Stimulated activated CD8-positive, alpha-beta memory T cell treated with anti-CD3 and anti-CD28 coated beads, Interleukin-2, amount 100 ng/mL, for 1 hour (primary cell): ENCODE results near the gene AP3S2.
"Not testable (repeated sequence)": the region's sequence is repeated elsewhere in the genome, so short reads cannot be mapped to it uniquely, and the experiment has no call there.

Experiments used
- DNase-seq, 2 donors: peaks; one replicate each; pipeline ENCODE4 v3.0.0-alpha.2; 2020; ENCODE audit warnings: low read depth in 2 of 2

The AP3S2 gene

DNA sequence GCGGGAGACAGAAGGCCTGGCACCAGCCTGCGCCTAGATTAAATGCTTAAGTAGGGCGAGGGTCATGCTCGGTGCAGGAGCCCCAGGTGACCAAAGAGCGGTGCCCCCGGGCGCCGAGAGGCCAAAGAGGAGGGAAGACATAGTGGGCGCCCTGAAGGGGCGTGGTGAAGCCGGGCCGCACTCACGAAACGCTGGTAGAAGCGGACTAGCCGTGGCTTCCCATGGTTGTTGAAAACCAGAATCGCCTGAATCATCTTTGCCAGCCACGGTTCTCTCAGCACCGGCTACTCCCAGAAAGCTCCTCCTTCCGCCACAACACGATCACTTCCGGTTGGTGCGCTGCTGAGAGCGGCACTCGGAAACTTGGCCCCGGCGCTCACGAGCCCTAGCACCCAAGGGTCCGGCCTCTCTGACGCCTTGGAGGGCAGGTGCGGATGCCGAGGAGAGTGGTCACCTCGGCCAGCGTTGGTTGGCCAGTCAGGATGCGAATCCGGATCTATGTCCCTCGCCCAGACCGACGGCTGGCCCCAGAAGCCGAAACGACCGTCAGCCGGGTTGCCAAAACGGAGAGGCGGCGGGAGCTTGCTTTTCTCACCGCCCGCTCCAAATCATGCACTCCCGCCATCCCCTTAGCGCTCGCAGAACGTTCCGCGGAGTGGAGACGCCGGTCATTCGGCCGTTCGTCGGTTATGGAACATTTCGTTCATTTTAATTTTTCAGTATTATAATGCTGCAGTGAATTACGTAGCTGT lies at the start of gene AP3S2:
AP3S2 (minus strand) TSS at position 299 of the 752 bp plus-strand sequence; CDS start at position 254, 45 bp downstream.
- DNase-seq: peak; percentile 77 to 80

DNA sequence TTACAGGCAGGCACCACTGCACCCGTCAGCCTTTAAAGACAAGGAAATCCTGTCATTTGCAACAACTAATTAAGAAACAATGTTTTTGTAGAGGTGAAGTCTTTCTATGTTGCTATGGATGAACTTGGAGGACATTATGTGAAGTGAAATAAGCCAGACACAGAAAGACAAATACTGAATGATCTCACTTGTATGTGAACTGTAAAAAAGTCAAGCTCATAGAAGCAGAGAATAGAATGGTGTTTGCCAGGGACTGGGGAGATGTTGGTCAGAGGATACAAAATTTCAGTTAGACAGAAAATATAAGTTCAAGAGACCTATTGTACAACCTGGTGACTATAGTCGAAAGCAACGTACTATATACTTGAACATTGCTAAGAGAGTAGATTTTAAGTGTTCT lies 46.1 kb upstream of the AP3S2 start:
- no peak for DNase-seq

DNA sequence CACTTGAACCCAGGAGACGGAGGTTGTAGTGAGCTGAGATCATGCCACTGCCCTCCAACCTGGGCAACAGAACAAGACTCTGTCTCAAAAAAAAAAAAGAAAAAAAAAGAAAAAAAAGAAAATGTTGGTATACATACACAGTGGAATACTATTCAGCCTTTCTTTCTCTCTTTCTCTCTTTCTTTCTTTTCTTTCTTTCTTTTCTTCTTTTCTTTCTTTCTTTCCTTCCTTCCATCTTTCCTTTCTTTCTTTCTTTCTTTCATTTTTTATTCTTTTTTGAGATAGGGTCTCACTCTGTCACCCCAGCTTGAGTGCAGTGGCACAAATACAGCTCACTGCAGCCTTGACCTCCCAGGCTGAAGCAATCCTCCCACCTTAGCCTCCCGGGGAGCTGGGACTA lies 45.6 kb upstream of the AP3S2 start:
- DNase-seq: not testable (repeated sequence)

DNA sequence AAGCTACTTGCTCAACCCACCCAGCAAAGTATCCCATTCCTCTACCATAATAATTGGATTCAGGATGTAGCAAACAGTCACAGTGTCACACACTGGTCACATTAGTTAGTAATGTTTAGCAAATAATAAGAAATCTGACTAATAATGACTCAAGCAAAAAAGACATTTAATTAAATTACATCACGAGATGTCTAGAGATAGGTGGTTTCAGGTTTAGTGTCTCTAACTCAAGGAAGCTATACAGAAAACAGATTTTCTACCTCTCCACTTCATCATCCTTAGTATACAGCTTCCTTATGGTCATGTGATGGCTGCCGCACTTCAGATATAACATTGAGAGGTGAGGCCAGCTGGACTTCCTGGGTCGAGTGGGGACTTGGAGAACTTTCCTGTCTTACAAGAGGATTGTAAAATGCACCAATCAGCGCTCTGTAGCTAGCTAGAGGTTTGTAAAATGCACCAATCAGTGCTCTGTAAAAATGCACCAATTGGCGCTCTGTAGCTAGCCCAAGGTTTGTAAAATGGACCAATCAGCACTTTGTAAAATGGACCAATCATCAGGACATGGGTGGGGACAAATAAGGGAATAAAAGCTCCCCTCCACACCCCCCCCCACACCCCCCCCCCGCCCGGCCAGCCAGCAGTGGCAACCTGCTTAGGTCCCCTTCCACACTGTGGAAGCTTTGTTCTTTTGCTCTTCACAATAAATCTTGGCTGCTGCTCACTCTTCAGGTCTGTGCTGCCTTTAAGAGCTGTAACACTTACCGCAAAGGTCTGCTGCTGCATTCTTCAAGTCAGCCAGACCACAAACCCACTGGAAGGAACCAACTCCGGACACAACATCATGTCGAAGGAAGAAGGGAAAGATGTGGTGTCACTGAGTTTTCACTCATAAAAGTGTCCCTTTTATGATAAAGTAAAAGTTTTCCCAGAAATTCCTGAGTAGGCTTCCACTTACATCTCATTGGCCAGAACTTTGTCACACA lies 43.9 kb upstream of the AP3S2 start:
- DNase-seq: no peak

DNA sequence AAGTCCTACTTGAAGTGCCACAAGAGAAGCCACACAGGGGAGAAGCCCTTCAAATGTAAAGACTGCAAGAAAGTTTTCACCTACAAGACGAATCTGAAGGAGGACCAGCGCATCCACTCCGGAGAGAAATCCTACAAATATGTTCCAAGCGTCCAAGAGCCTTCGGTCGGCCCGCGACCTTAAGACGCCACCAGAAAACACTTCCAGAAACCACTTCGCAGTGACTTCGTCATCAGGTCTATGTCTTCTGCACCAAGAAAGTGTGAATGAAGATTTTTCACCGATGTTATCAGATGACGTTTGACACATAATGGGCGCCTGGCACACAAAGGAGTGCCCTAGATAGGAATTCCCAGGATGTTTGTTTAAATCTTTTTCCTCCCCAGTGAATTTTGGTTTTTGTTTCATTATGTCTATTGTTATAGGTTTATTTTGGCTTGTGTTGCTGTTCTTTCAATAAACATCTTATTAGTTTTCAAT lies 43.0 kb upstream of the AP3S2 start:
- DNase-seq: no peak

DNA sequence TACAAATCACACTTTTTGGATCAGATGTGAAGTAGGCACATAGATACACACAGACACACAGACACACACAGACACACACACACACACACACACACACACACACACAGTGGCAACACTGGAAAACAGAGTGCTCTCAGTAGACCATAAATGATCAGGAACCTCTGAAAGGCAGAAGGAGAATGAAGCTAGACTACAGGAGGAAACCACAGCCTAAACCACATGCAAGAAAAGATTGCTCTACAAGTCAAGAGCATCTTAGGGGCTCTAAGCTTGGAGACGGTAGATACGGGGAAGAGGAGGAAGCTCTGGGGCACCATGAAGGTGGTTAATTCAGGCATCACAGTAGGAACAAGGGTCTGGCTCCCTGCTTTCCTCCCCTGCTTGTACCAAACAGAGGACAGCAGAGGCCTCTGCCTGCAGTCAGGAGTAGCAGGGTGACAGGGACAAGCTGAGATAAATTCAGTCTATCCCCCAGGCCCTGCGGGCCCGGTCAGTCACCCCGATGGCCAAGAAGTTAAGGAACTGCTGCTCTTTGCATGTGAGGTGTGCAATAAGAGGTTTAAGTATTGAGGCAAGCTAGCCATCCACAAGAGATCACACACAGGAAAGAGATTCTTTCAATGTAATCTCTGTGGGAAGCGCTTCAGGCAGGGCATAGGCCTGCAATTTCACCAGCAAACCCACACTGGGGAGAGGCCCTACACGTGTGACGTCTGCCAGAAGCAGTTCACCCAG lies 42.4 kb upstream of the AP3S2 start:
- no peak for DNase-seq

DNA sequence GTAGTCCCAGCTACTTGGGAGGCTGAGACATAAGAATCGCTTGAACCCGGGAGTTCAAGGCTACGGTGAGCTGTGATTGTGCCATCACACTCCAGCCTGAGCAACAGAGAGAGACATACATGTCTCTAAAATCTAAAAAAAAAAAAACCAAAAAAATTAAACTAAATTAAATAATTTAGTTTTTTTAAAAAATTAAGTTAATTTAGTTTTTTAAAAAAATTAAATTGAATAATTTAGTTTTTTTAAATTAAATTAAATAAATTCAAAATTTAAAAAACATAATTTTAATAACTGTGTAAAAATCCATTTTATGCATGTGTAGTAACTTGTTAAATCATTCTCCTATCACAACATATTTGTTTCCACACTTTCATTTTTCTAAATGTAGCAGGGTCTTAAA lies 39.1 kb upstream of the AP3S2 start:
- no peak for DNase-seq

DNA sequence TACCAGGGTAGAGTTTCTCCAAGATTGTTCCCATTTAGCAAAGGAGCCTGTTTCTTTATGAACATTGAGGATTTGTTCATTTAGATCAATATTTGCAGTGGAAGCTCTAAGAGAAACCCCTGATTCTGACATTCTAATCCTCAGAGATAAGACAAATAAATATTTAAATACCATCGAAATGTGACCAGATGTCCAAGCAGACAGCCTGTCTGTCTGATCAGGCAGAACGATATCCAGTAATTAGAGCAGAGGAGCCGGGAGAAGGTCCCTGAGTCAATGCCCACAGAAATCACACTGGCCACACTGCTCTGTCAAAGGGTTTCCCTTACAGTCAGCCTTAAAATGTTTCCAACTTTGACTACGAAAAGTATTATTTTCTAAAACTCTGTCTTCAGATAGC lies 34.6 kb upstream of the AP3S2 start:
- no peak for DNase-seq

DNA sequence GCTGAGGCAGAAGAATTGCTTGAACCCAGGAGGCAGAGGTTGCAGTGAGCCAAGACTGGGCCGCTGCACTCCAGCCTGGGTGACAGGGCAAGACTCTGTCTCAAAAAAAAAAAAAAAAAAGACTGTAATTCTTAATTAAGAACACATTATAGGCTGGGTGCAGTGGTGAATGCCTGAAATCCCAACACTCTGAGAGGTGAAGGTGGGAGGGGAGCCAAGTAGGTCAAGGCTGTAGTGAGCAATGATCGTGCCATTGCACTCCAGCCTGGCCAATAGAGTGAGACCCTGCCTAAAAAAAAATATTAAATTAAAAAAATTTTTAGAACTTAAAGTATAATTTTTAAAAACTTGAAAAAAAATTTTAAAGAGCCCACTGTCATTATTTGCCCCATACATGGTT lies 32.4 kb upstream of the AP3S2 start:
- no peak for DNase-seq

DNA sequence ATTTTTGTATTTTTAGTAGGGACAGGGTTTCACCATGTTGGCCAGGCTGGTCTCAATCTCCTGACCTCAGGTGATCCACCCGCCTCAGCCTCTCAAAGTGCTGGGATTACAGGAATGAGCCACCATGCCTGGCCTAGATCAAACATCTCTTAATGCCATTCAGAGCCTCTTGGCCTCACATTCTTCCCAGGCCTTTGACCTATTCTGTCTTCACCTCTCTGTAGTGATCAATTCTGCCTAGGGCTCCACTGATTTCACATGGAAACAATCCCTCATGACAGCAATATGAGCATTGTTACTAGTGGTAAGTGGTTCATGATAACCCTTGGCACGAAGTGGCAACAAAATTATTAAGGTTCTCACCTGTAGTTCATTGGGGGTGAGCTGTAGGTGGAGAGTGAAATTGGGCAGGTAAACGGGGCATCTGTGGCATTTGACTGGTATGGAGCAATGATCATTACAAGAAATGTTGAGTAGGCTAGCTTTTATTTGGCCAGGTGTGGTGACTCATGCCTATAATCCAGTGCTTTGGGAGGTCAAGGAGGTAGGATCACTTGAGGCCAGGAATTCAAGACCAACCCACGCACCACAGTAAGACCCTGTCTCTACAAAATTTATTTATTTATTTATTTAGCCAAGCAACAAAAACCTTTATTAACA lies 23.8 kb upstream of the AP3S2 start:
- DNase-seq: no peak

DNA sequence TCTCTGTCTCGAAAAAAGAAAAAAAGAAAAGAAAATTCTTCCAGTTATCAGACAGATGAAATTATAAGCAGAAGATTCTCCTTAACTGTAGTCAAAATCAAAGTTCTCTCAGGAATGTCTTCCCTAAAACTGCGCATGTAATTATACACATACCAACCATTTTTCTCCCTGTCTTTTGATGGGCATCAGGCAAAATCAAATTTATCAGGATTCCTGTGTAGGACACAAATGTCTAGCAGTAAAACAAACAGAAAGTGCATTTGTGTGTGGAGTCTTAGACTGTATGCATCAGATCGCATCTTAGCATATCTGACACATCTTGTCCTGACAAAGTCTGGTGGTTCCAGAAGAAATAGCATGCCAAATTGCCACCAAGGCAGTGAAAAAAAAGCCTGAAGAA lies 22.9 kb upstream of the AP3S2 start:
- DNase-seq: no peak

DNA sequence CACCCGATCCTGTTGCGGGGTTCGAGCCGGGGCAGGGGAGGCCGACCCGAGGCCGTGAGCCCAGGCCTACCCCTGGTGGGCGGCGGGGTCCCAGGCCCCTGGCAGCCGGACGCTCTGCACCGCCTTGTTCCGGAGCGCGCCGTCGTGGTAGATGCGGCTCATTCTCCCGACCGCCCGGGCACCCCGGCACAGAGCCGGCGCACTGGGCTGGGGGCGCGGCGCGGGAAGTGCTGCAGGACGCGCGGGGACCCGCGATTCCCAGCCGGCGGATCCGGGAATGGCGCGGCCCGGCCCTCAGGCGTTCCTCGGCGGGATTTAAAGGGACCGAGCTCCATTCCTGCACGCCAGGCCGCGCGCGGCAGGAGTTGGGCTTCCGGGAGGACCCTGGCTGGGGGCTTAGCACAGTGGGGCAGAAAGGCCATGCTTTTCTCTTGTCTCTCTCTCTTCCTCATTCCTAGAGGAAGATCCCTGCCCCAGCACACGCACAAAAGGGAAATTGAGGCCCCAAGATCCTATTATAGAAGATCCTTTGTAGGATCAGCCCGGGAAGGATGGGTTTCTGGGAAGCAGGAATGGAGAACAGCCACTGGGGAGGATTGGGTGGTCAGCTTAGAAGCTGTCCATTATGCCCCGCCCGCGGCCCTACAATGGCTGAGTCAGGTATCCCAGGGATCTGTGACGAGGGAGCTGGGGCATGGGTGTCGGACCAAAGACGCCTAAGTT lies 19.0 kb upstream of the AP3S2 start, which contains the start of gene ARPIN:
ARPIN (minus strand) TSS at position 279 of the 723 bp plus-strand sequence; CDS start at position 162, 117 bp downstream.
- no peak for DNase-seq

DNA sequence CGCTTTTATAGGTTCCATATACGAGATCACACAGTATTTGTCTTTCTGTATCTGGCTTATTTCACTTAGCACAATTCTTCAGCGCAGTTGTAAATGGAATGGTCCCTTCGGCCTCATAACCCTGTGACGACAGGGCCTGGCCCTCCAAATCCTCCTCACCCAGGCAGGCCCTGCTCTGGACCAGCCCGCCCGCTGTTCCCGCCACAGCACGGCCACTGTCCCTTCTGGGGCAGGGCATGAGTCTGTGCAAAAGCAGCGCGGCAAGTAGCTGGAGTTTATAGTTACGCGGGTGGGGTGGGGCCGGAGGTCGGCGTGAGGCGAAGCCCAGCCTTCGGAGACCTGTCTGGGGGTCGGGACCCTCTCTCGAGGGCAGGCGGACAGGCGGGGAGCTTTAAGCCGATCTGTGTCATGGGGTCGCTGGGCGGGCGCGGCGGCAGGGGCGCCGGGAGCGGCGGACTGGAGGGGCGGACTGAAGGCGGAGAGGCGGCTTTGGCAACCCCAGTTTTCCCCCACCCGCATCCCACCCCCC lies 18.4 kb upstream of the AP3S2 start:
- DNase-seq: no peak

DNA sequence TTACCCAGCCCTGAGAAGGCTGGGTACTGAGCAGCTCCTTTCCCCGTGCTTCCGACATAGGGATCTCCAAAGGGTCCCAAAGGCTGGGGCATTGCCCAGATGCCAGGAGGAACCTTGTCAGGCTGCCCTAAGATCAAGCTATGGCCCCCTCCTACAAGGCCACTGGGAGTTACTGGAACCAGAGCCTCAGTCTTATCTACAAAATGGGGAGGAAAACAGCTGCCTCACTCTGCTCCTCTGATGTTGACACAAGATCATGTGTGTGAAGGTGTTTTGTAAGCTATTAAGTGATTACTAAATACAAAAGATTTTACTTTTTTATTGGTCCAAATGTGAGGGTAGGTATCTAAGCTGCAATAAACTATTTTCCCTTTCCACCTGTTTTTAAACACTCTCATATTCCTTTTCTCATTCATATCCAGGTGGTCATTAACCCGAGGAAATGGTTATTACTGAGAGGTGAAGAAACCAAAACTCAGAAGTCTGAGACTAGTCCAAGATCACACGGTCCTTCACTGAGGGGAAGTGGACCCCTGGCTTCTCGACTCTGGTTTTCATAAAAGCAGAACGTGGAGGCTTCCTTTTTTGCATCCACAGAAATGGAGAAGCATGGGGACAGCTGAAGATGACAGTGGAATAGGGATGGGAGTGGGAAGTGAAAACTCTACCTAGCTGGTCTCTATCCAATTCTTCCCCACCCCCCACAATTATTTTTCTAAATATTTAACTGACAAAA lies 17.3 kb upstream of the AP3S2 start:
- DNase-seq: no peak

DNA sequence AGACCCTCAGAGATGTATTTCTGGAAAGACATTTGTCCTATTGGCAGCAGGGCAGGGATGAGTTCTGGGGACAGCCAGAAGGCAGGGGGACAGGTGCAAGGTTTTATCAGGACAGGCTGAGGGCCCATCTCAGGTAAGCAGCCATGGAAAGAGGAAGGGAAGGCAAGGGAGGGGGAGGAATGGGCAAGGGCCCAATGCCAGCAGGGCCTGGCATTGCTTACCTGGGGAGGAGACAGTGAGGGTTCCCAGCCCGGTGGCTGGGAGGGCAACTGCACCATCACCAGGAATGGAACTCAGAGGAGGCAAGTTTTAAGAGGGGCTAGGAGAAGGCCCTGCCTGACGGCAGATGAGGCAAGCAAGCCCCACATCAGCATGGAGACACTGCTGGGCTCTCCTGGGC lies 15.8 kb upstream of the AP3S2 start:
- DNase-seq: no peak

DNA sequence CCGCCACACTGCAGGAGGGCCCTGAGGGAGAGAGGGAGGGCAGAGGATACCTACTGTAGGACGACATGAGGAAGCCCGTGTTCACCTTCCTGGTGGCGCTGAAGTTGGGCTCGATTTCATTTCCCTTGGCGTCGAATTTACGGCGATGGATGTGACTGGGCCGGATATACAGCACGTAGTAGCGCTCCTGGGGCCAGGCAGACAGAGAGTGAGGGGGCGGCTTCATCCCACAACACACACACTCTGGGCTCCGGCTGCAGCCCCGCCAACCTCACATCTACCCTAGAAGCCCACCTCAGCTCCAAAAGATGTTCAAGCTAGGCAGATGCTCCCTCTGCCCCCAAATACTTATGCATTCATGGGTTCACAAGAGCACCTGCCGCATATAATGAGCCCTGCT lies 14.4 kb upstream of the AP3S2 start:
- DNase-seq: no peak

DNA sequence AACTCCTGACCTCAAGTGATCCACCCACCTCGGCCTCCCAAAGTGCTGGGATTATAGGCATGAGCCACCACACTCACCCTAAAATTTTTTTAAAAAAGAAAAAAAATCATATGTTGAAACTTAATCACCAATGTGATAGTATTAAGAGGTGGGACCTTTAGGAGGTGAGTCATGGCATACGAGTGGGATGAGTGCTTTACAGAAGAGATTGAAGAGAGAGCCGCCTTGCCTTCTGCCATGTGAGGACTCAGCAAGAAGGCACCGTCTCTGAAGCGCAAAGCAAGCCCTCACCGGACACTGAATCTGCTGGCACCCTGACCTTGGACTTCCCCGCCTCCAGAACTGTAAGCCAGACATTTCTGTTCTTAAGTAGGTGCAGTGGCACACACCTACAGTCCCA lies 13.5 kb upstream of the AP3S2 start:
- no peak for DNase-seq

DNA sequence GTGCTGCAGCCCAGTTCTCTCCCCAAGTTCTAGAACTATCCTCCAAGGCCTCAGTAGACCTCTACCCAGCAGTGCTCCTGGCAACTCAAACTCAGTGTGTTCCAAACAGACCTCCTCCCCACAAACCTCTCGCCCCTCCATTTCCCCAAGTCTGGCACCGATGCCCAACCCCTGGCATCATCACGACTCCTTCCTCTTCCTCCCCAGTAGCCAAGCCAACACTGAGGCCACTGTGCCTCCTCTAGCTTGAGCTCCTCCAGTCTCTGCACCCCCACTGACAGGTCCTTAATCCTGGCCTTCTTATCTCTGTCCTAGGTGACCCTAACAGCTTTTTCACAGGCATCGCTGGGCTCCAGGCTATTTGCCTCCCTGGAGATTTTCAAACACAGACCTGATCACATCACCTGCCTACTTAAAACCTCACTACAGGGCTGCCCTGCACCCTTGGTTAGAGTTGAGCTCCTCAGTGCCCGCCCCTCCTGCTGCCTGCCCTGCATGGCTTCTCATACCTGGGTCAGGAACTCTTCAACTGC lies 12.1 kb upstream of the AP3S2 start:
- no peak for DNase-seq

DNA sequence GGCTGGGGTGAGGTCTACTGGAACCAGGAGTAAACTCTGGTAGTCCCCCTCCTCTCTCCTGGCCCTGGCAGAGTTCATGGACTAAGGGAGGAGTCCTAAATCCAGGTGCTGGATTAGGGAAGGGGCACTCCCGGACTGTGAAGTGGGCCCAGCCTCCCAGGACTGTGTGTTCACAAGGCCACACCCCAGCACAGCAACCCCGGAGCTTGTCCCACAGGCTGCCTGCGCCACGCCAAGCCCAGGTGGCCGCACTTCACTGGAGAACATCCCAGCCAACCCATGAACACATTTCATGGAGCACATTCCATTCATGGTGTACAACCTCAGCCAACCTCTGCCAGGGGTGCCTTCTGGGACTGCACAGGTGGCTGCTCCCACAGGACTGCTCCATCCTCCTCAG lies 10.7 kb upstream of the AP3S2 start:
- no peak for DNase-seq

DNA sequence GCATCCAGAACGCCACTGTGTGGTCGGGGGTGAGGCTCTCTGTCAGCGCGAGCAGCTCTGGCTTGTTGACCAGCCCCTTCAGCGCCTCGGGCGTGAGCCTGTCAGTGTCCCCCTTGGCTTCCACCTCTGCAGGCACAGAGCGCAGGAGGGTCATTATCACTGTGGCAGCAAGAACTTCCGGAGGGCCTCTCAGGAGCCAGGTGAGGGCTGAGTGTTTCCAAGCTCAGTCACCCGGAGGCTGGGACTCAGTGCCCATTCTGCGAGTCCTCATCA lies 10.0 kb upstream of the AP3S2 start:
- DNase-seq: no peak
